DMS53 treated with DMSO at 0.1 percent for 48 hours (cell line): ENCODE data around the gene AMBRA1.
A peak's percentile ranks its signal among the peaks of the same experiment; 100 is the strongest.

ENCODE experiments used
- DNase-seq: peaks from one replicate; lab custom pipeline; 2025; ENCODE audit not compliant: unreplicated experiment; lab: John Stamatoyannopoulos, UW

Gene AMBRA1

GRCh38 chr11:46511342-46511741 lies 82.5 kb downstream of the AMBRA1 start:
- no peak for DNase-seq

- no peak for DNase-seq
These were observed 85.5 kb downstream of the AMBRA1 start for GRCh38 chr11:46508360-46508759.

- DNase-seq, result no peak
These were observed 87.4 kb downstream of the AMBRA1 start for GRCh38 chr11:46506483-46506791.

- no peak for DNase-seq
These were observed 87.9 kb downstream of the AMBRA1 start for GRCh38 chr11:46505741-46506482.

GRCh38 chr11:46504817-46505613 lies 88.8 kb downstream of the AMBRA1 start:
- no peak for DNase-seq

GRCh38 chr11:46499821-46500220 lies 94.0 kb downstream of the AMBRA1 start:
- DNase-seq, result no peak

GRCh38 chr11:46498968-46499367 lies 94.9 kb downstream of the AMBRA1 start:
- DNase-seq, result no peak

- DNase-seq, result no peak
These were observed 95.6 kb downstream of the AMBRA1 start for GRCh38 chr11:46498179-46498578.

GRCh38 chr11:46497498-46497897 lies 96.3 kb downstream of the AMBRA1 start:
- DNase-seq, result no peak

GRCh38 chr11:46493791-46494190 lies 100.0 kb downstream of the AMBRA1 start:
- no peak for DNase-seq

- DNase-seq, result no peak
These were observed 101.3 kb downstream of the AMBRA1 start for GRCh38 chr11:46492532-46492931.

GRCh38 chr11:46491661-46492330 lies 102.0 kb downstream of the AMBRA1 start:
- DNase-seq, result no peak

- no peak for DNase-seq
These were observed 103.2 kb downstream of the AMBRA1 start for GRCh38 chr11:46490666-46491065.

- DNase-seq, result peak; percentile 22
These were observed 103.9 kb downstream of the AMBRA1 start for GRCh38 chr11:46489656-46490560.

GRCh38 chr11:46485856-46486443 lies 107.9 kb downstream of the AMBRA1 start:
- DNase-seq, result no peak

- no peak for DNase-seq
These were observed 109.7 kb downstream of the AMBRA1 start for GRCh38 chr11:46484101-46484500.

GRCh38 chr11:46480909-46481308 lies 112.9 kb downstream of the AMBRA1 start:
- no peak for DNase-seq

- DNase-seq, result no peak
These were observed 113.6 kb downstream of the AMBRA1 start for GRCh38 chr11:46480166-46480726.

- no peak for DNase-seq
These were observed 114.2 kb downstream of the AMBRA1 start for GRCh38 chr11:46479601-46480000.

GRCh38 chr11:46478196-46478595 lies 115.6 kb downstream of the AMBRA1 start:
- no peak for DNase-seq
